ENCODE data around the gene TTBK2. TPM values are rescaled to one million over a fixed set of nuclear protein-coding genes. Genes with fewer than 3 reads are reported as not detected.

Gene TTBK2
- total and polyA plus RNA-seq, 12 donors = 3.8 to 46.6 (median 16.7) TPM

DNA sequence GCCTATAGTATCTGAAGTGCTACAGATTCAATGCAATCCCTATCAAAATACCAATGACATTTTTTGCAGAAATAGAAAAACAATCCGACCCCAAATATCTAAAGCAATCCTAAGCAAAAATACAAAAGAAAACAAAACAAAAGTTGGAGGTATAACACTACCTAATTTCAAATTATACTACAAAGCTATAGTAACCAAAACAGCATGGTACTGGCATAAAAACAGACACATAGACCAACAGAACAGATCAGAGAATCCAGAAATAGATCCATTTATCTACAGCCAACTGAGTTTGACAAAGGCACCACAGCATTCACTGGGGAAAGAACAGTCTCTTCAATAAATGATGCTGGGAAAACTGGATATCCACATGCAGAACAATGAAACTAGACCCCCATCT, 159.8 kb downstream of the TTBK2 start:
- H3K27ac ChIP-seq = no peak overlapping the region
- TF ChIP-seq, protein P1, sequence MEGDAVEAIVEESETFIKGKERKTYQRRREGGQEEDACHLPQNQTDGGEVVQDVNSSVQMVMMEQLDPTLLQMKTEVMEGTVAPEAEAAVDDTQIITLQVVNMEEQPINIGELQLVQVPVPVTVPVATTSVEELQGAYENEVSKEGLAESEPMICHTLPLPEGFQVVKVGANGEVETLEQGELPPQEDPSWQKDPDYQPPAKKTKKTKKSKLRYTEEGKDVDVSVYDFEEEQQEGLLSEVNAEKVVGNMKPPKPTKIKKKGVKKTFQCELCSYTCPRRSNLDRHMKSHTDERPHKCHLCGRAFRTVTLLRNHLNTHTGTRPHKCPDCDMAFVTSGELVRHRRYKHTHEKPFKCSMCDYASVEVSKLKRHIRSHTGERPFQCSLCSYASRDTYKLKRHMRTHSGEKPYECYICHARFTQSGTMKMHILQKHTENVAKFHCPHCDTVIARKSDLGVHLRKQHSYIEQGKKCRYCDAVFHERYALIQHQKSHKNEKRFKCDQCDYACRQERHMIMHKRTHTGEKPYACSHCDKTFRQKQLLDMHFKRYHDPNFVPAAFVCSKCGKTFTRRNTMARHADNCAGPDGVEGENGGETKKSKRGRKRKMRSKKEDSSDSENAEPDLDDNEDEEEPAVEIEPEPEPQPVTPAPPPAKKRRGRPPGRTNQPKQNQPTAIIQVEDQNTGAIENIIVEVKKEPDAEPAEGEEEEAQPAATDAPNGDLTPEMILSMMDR (IDR thresholded peaks at IDR 0.05) = no peak
- no peak for TF ChIP-seq POLR2A (IDR thresholded peaks at IDR 0.05)
- H3K9me3 ChIP-seq (replicated peaks in 1 of 3) = peaks cover 0 to 11% (median 8%) of the 10 kb centered on the region in 3 donors
- 93 to 96% (median 95%) methylated on average over 1 of the region's 1 CpG for WGBS, 4 donors
- no peak for DNase-seq
- H3K4me3 ChIP-seq = no peak overlapping the region
- H3K4me1 ChIP-seq (replicated peaks in 1 of 2) = no peaks in the 10 kb centered on the region
- H3K27me3 ChIP-seq = no peaks in the 10 kb centered on the region
- H3K36me3 ChIP-seq (replicated peaks in 1 of 2) = no peaks in the 10 kb centered on the region
- intact Hi-C loops (cut with DNase I) = no loop called here

DNA sequence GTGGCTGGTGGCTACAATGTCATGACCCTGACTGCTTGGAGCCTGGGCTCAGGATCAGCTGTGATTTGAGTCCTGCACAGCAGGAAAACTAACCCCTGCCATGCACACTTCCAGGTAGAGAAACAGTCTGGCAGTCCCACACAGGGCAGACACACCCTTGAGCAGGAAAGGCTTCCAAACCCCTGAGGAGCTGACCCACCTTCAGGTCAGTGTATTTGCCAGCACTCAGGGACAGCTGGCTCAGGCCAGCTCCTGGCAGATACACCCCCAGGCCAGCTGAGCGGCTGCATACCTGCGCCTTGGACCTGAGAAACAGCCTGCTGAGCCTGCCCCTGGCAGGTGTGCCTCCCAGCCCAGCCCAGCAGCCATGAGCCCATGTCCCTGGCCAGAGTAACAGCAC, 161.5 kb downstream of the TTBK2 start:
- Histone ChIP-seq H3K36me3 (replicated peaks in 1 of 2) (no peaks in the 10 kb centered on the region), H3K27ac (no peak overlapping the region), H3K4me3 (no peak overlapping the region), H3K4me1 (replicated peaks in 1 of 2) (no peaks in the 10 kb centered on the region), H3K27me3 (no peaks in the 10 kb centered on the region), H3K9me3 (replicated peaks in 1 of 3) (peaks cover 0 to 11% (median 8%) of the 10 kb centered on the region in 3 donors)
- 98 to 100% methylated on average over 2 of the region's 2 CpGs; no CpG with 5 or more reads in 2 of the 4 donors for WGBS, 4 donors
- intact Hi-C loops (cut with DNase I) = no loop called here
- DNase-seq = no peak
- no peak for TF ChIP-seq POLR2A (IDR thresholded peaks at IDR 0.05)
- TF ChIP-seq, protein P1 (IDR thresholded peaks at IDR 0.05) = no peak

DNA sequence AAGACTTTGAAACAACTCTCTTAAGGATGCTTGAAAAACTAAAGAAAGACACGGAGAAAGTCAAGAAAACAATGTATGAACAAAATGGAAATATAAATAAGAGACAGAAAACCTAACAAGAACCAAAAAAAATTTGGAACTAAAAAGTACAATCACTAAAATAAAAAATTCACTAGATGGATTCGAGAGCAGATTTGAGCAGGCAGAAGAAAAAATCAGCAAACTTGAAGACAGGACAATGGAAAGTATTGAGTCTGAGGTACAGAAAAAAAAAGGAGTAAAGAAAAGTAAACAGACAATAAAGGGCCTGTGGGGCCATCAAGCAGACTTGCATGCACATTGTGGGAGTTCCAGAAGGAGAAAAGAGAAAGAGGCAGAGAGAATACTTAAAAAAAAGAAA, 170.3 kb downstream of the TTBK2 start:
- H3K4me1 ChIP-seq (replicated peaks in 1 of 2) = no peaks in the 10 kb centered on the region
- intact Hi-C loops (cut with DNase I) = no loop called here
- TF ChIP-seq, protein P1 (IDR thresholded peaks at IDR 0.05) = no peak
- no peak for TF ChIP-seq POLR2A (IDR thresholded peaks at IDR 0.05)
- H3K27ac ChIP-seq = no peak overlapping the region
- no peak for DNase-seq
- 96 to 100% (median 98%) methylated on average over 2 of the region's 2 CpGs for WGBS, 4 donors
- H3K4me3 ChIP-seq = no peak overlapping the region
- peaks cover 0 to 8% (median 6%) of the 10 kb centered on the region in 3 donors for H3K9me3 ChIP-seq (replicated peaks in 1 of 3)
- peaks cover 0 to 18% of the 10 kb centered on the region in 2 donors for H3K36me3 ChIP-seq (replicated peaks in 1 of 2)
- no peaks in the 10 kb centered on the region for H3K27me3 ChIP-seq

DNA sequence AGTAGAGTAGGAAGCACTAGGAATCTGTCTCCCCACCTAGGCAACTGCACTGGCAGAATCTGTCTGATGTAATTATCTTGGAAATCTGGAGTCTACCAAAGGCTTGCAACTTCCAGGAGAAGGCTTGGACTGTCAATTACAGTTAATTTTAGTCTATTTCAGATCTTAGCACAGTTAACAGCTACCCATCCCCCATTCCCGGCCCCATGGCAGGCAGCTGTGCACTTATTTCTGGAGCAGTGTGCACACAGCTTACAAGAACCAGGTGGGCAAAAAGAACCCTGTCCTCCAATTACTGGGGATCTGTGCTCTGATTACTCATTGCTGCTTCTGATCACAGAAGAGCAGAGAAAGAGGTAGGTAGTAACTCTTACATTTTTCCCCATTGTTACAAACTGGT, 171.3 kb downstream of the TTBK2 start:
- H3K27me3 ChIP-seq = no peaks in the 10 kb centered on the region
- no peak for DNase-seq
- 84 to 100% (median 88%) methylated on average over 1 of the region's 1 CpG for WGBS, 4 donors
- H3K4me1 ChIP-seq (replicated peaks in 1 of 2) = peaks cover 0 to 4% of the 10 kb centered on the region in 2 donors
- H3K27ac ChIP-seq = no peak overlapping the region
- intact Hi-C loops (cut with DNase I) = no loop called here
- no peak for TF ChIP-seq POLR2A (IDR thresholded peaks at IDR 0.05)
- TF ChIP-seq, protein P1 (IDR thresholded peaks at IDR 0.05) = no peak
- H3K9me3 ChIP-seq (replicated peaks in 1 of 3) = peaks cover 0 to 8% (median 6%) of the 10 kb centered on the region in 3 donors
- no peak overlapping the region for H3K4me3 ChIP-seq
- peaks cover 0 to 18% of the 10 kb centered on the region in 2 donors for H3K36me3 ChIP-seq (replicated peaks in 1 of 2)

Data from adrenal gland (tissue), 12 donors.